PC-9 (cell line): ENCODE data around the gene ABCA4.

Experiments
- CTCF ChIP-seq: fragments of 200-600 bp; sonication (generic); conservative IDR thresholded peaks from 2 replicates; pipeline ENCODE4 v1.6.1; 2017; ENCODE audit warnings: mixed run types, antibody characterized with exemption, mild to moderate bottlenecking, moderate library complexity
- EZH2 ChIP-seq: fragments of 200-600 bp; sonication (generic); IDR thresholded peaks from 2 replicates; pipeline ENCODE4 v1.8.0; 2017; ENCODE audit warnings: antibody characterized with exemption, low read depth

- TF ChIP-seq CTCF (no peak), EZH2 (no peak)
Measured at GRCh38 chr1:94125551-94126514, 4.9 kb upstream of the ABCA4 start.
